DOHH2 (cell line): Measurements from ENCODE around the gene TEX48.

ENCODE experiments used
- CTCF ChIP-seq: fragments of 200-600 bp; sonication (generic); IDR thresholded peaks from one replicate; pipeline ENCODE4 v1.5.1; 2014; ENCODE audit warnings: antibody characterized with exemption, mild to moderate bottlenecking, low read depth, low read length; ENCODE audit not compliant: poor library complexity, severe bottlenecking
- EZH2phosphoT487 ChIP-seq: fragments of 200-600 bp; sonication (generic); IDR thresholded peaks from 2 replicates; pipeline ENCODE4 v1.6.1; 2017; ENCODE audit warnings: borderline replicate concordance, mild to moderate bottlenecking, antibody characterized with exemption, low read length, moderate library complexity, mixed read lengths

- TF ChIP-seq CTCF (no peak), EZH2phosphoT487 (no peak)
Measured at GRCh38 chr9:114717908-114718486, 36.0 kb upstream of the TEX48 start.
